Naive thymus-derived CD8-positive, alpha-beta T cell (primary cell): ENCODE data around the gene SMTNL2. TPM values are rescaled to one million over a fixed set of nuclear protein-coding genes. Genes with fewer than 3 reads are reported as not detected.
"Not testable (repeated sequence)": the region's sequence is repeated elsewhere in the genome, so short reads cannot be mapped to it uniquely, and the experiment has no call there.

Experiments used
- ATAC-seq, 2 donors: fragments of 150-1000 bp; cut with Tn5 transposase in 1 of 2; sonication (Bioruptor Pico), chemical (Tn5 transposase) in 1 of 2; 1 replicate in 1 of 2; 2 replicates in 1 of 2; pipeline ENCODE4 v1.10.0; 2021; ENCODE audit warnings: mild to moderate bottlenecking in 2 of 2, moderate library complexity in 2 of 2
- POLR2A ChIA-PET: fragments of 350-600 bp; sonication (Branson Sonifier 250); formaldehyde crosslinking; loops from one replicate; lab custom pipeline; 2021; ENCODE audit warnings: antibody characterized with exemption; lab: Charles Lee
- DNase-seq, 10 donors: peaks; one replicate each; pipeline versions ENCODE4 v3.0.0 to v3.0.0-alpha.2; 2020 to 2022
- H3K27ac Mint-ChIP-seq, 10 donors: one replicate each; pipeline ENCODE4 v1.8.0; 2020 to 2022; ENCODE audit warnings: mild to moderate bottlenecking in 10 of 10, mixed read lengths in 10 of 10, moderate library complexity in 4 of 10, inconsistent platforms in 1 of 10
- H3K27me3 Mint-ChIP-seq, 5 donors: one replicate each; pipeline ENCODE4 v1.8.0; 2021 to 2022; ENCODE audit warnings: mixed read lengths in 5 of 5
- H3K36me3 Mint-ChIP-seq, 3 donors: one replicate each; pipeline ENCODE4 v1.8.0; 2020 to 2022; ENCODE audit warnings: mixed read lengths in 3 of 3, mild to moderate bottlenecking in 2 of 3, inconsistent platforms in 1 of 3
- H3K4me1 Mint-ChIP-seq, 4 donors: one replicate each; pipeline ENCODE4 v1.8.0; 2021 to 2022; ENCODE audit warnings: mixed read lengths in 4 of 4
- H3K4me3 Mint-ChIP-seq, 10 donors: one replicate each; pipeline ENCODE4 v1.8.0; 2020 to 2022; ENCODE audit warnings: mild to moderate bottlenecking in 10 of 10, mixed read lengths in 10 of 10, moderate library complexity in 6 of 10, inconsistent platforms in 1 of 10
- H3K9me3 Mint-ChIP-seq, 9 donors: one replicate each; pipeline ENCODE4 v1.8.0; 2020 to 2022; ENCODE audit warnings: mixed read lengths in 9 of 9, mild to moderate bottlenecking in 3 of 9, inconsistent platforms in 1 of 9, moderate library complexity in 1 of 9
- polyA plus RNA-seq, 3 donors: library from polyadenylated mRNA; unstranded; fragments of 300-500 nt; fragmentation: Illumina TruSeq; gene quantifications; one replicate each; pipeline ENCODE4 v1.2.3, GENCODE V29; 2021
- total RNA-seq, 8 experiments: library from RNA in 2 of 8; stranded (reverse) in 2 of 8; gene quantifications; one replicate each; pipeline ENCODE4 v1.2.3 and lab custom pipeline; 2021 to 2026

The SMTNL2 gene
- total and polyA plus RNA-seq, 5 experiments from 2014 or later = not detected

- DNase-seq, H3K27ac Mint-ChIP-seq, H3K36me3 Mint-ChIP-seq, H3K9me3 Mint-ChIP-seq, ATAC-seq, POLR2A ChIA-PET: not testable (repeated sequence)
- peaks cover 18 to 36% (median 25%) of the 10 kb centered on the region in 4 donors for H3K4me1 Mint-ChIP-seq
- peaks cover 37 to 91% (median 60%) of the 10 kb centered on the region in 5 donors for H3K27me3 Mint-ChIP-seq
- peak overlapping the region in 5 of 10 donors; percentile 51 to 75 (median 65) for H3K4me3 Mint-ChIP-seq
Observed at GRCh38 chr17:4638766-4639165, 54.4 kb downstream of the SMTNL2 start.

- POLR2A ChIA-PET, H3K9me3 Mint-ChIP-seq, H3K36me3 Mint-ChIP-seq: not testable (repeated sequence)
- ATAC-seq (peak; percentile 80 to 81), DNase-seq (peak in 4 of 10 donors; percentile 24 to 33 (median 26))
- Mint-ChIP-seq H3K4me3 (peak overlapping the region in 9 of 10 donors; percentile 8 to 75 (median 65)), H3K27ac (peak overlapping the region in 1 of 10 donors; percentile 21), H3K27me3 (peaks cover 37 to 93% (median 64%) of the 10 kb centered on the region in 5 donors), H3K4me1 (peaks cover 18 to 36% (median 25%) of the 10 kb centered on the region in 4 donors)
Observed at GRCh38 chr17:4639301-4640059, 55.2 kb downstream of the SMTNL2 start.

GRCh38 chr17:4640569-4641188, 56.4 kb downstream of the SMTNL2 start:
- POLR2A ChIA-PET = not testable (repeated sequence)

GRCh38 chr17:4641297-4642195, 57.2 kb downstream of the SMTNL2 start, which contains the start of gene ALOX15:
TSS of gene ALOX15 (minus strand) at chr17:4641678. CDS start at chr17:4641651, 27 bp downstream.
- Mint-ChIP-seq H3K4me3 (peak within 1 kb of the TSS in 3 of 10 donors; percentile 18 to 71 (median 55)), H3K36me3 (peaks cover 0 to 4% (median 0%) of the 10 kb centered on the region in 3 donors), H3K27ac (peak within 1 kb of the TSS in 1 of 10 donors; percentile 29), H3K27me3 (peaks cover 28 to 93% (median 52%) of the 10 kb centered on the region in 5 donors), H3K4me1 (peaks cover 12 to 23% (median 14%) of the 10 kb centered on the region in 4 donors), H3K9me3 (peaks cover 0 to 2% (median 0%) of the 10 kb centered on the region in 9 donors)
- ATAC-seq (no peak), DNase-seq (no peak)
- POLR2A ChIA-PET = no interaction called here

More at GRCh38 chr17:4640569-4641188, 56.4 kb downstream of the SMTNL2 start:
- H3K36me3 Mint-ChIP-seq, H3K9me3 Mint-ChIP-seq, H3K27ac Mint-ChIP-seq: not testable (repeated sequence)
- peaks cover 35 to 93% (median 61%) of the 10 kb centered on the region in 5 donors for H3K27me3 Mint-ChIP-seq
- peak; percentile 49 to 52 for ATAC-seq
- H3K4me1 Mint-ChIP-seq = peaks cover 18 to 31% (median 22%) of the 10 kb centered on the region in 4 donors
- peak overlapping the region in 3 of 10 donors; percentile 18 to 71 (median 55) for H3K4me3 Mint-ChIP-seq
- DNase-seq = peak in 2 of 10 donors; percentile 13 to 19

DNA sequence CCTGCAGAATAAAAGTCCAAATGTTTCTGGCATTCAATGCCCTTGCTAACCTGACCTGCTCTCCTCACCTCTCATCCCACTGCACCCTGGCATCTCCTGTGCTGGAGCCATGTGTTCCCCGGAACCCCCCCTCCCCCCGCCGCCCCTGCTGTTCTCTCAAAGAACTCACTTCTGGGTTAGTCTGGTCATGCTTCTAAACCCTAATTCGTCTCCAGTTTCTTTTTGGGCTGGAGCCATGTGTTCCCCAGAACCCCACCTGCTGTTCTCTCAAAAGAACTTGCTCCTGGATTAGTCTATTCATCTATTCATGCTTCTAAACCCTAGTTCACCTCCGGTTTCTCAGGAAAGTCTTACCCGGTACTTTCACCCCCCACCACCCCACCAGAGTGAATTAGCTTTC, 58.0 kb downstream of the SMTNL2 start:
- Mint-ChIP-seq H3K27ac (no peak overlapping the region), H3K27me3 (peaks cover 24 to 86% (median 50%) of the 10 kb centered on the region in 5 donors), H3K36me3 (peaks cover 0 to 4% (median 0%) of the 10 kb centered on the region in 3 donors), H3K4me3 (no peak overlapping the region), H3K9me3 (peaks cover 0 to 2% (median 0%) of the 10 kb centered on the region in 9 donors), H3K4me1 (peaks cover 9 to 16% (median 13%) of the 10 kb centered on the region in 4 donors)
- DNase-seq (no peak), ATAC-seq (no peak)
- POLR2A ChIA-PET = no interaction called here

DNA sequence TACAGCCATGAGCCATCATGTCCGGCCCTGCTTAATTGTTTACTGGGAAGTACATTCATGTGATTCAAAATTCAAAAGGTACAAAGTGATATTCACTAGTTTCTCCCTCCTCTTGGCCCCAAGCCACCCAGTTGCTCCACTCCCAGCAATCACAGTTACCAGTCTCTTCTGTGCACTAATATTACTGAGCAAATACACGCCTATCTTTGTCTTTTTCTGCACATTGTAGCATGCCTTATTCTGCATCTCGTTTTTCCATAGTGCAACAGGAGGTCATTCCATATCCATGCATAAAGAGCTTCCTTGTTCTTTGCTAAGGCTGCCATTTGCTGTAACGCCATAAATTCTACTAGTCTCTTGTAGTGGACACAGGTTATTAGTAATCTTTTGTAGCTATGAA, 59.3 kb downstream of the SMTNL2 start:
- no peak overlapping the region for H3K4me3 Mint-ChIP-seq
- no peak overlapping the region for H3K27ac Mint-ChIP-seq
- peaks cover 0 to 2% (median 0%) of the 10 kb centered on the region in 9 donors for H3K9me3 Mint-ChIP-seq
- peaks cover 0 to 4% (median 0%) of the 10 kb centered on the region in 3 donors for H3K36me3 Mint-ChIP-seq
- DNase-seq (no peak), ATAC-seq (no peak)
- H3K4me1 Mint-ChIP-seq = peaks cover 9 to 12% (median 11%) of the 10 kb centered on the region in 4 donors
- POLR2A ChIA-PET = no interaction called here
- peaks cover 21 to 72% (median 43%) of the 10 kb centered on the region in 5 donors for H3K27me3 Mint-ChIP-seq

DNA sequence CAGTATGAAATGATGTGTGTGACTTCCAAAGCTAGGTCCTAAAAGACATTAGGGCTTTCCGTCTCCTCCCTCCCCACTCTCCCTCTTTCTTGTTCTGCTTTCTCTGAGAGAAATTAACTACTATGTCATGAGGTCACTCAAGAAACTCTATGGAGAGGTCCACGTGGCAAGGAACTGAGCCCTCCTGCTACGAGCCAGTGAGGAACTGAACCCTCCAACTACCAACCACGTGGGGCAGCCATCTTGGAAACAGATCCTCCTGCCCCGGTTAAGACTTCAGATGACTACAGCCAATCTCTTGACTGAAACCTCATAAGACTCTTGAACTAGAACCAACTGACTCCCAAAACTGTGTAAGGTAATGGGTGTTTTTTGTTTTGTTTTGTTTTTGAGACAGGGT, 61.3 kb downstream of the SMTNL2 start:
- peaks cover 15 to 60% (median 39%) of the 10 kb centered on the region in 5 donors for H3K27me3 Mint-ChIP-seq
- POLR2A ChIA-PET = no interaction called here
- H3K4me3 Mint-ChIP-seq = no peak overlapping the region
- no peak for ATAC-seq
- H3K36me3 Mint-ChIP-seq = peaks cover 0 to 4% (median 0%) of the 10 kb centered on the region in 3 donors
- peaks cover 0 to 6% (median 5%) of the 10 kb centered on the region in 4 donors for H3K4me1 Mint-ChIP-seq
- no peak overlapping the region for H3K27ac Mint-ChIP-seq
- no peak for DNase-seq
- peaks cover 0 to 2% (median 0%) of the 10 kb centered on the region in 9 donors for H3K9me3 Mint-ChIP-seq

GRCh38 chr17:4648741-4649140, 64.4 kb downstream of the SMTNL2 start:
- no peak for DNase-seq
- no peaks in the 10 kb centered on the region for H3K4me1 Mint-ChIP-seq
- no peak overlapping the region for H3K4me3 Mint-ChIP-seq
- H3K27ac Mint-ChIP-seq = no peak overlapping the region
- H3K36me3 Mint-ChIP-seq = no peaks in the 10 kb centered on the region
- peaks cover 9 to 40% (median 21%) of the 10 kb centered on the region in 5 donors for H3K27me3 Mint-ChIP-seq
- no peak for ATAC-seq
- peaks cover 0 to 2% (median 0%) of the 10 kb centered on the region in 9 donors for H3K9me3 Mint-ChIP-seq
- POLR2A ChIA-PET = no interaction called here

- peaks cover 0 to 15% (median 9%) of the 10 kb centered on the region in 5 donors for H3K27me3 Mint-ChIP-seq
- no peaks in the 10 kb centered on the region for H3K36me3 Mint-ChIP-seq
- POLR2A ChIA-PET = no interaction called here
- H3K4me3 Mint-ChIP-seq = no peak overlapping the region
- H3K4me1 Mint-ChIP-seq = peaks cover 0 to 3% (median 0%) of the 10 kb centered on the region in 4 donors
- H3K9me3 Mint-ChIP-seq = no peaks in the 10 kb centered on the region
- no peak for ATAC-seq
- DNase-seq = no peak
- H3K27ac Mint-ChIP-seq = peak overlapping the region in 1 of 10 donors; percentile 40
Observed at GRCh38 chr17:4652997-4653396, 68.7 kb downstream of the SMTNL2 start.

DNA sequence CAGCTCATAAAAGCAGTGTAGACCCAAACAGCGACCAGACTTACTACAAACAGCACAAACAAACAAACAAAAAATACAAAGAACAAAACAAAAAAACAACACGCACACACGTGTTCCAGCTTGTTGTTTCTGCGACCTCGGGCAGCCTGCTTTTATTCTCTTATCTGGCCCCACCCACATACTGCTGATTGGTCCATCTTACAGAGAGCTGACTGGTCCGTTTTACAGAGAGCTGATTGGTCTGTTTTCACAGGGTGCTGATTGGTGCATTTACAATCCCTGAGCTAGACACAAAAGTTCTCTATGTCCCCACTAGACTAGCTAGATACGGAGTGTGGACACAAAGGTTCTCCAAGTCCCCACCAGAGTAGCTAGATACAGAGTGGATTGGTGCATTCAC, 71.6 kb downstream of the SMTNL2 start:
- H3K36me3 Mint-ChIP-seq, H3K27ac Mint-ChIP-seq, H3K9me3 Mint-ChIP-seq, ATAC-seq, POLR2A ChIA-PET, H3K4me3 Mint-ChIP-seq, DNase-seq, H3K4me1 Mint-ChIP-seq: not testable (repeated sequence)
- H3K27me3 Mint-ChIP-seq = peaks cover 3 to 18% (median 4%) of the 10 kb centered on the region in 5 donors

DNA sequence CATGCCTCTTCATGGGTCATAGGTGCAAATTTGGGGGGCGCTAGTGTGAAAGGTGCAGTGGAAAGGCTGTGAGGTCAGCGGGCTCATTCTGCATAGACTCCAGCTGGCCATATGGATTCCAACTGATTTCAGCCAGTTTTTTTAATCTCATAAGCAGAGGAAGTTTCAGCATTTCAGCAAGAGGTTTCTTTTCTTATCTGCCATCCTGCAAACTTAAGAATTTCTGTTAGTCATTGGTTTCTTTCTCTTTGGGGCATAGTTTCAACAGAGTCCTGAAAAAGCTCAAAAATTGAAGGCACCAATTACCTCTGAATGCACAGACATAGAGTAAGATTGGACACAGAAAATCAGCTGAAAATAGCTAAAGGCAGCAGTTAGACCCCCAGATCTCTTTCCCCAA, 73.3 kb downstream of the SMTNL2 start:
- peak overlapping the region in 1 of 10 donors; percentile 25 for H3K27ac Mint-ChIP-seq

More for the DNA sequence above, 73.3 kb downstream of the SMTNL2 start:
- Mint-ChIP-seq H3K9me3 (no peaks in the 10 kb centered on the region), H3K4me3 (no peak overlapping the region), H3K36me3 (no peaks in the 10 kb centered on the region), H3K27me3 (peaks cover 0 to 15% (median 2%) of the 10 kb centered on the region in 5 donors), H3K4me1 (peaks cover 0 to 5% (median under 1%) of the 10 kb centered on the region in 4 donors)
- POLR2A ChIA-PET = no interaction called here
- DNase-seq (no peak), ATAC-seq (no peak)
